Central memory CD8-positive, alpha-beta T cell (primary cell): Measurements from ENCODE around the gene DHX38.

Experiments used
- ATAC-seq: fragments of 150-1000 bp; cut with Tn5 transposase; replicated peaks from 2 replicates; pipeline ENCODE4 v1.10.0; 2022; ENCODE audit warnings: mild to moderate bottlenecking, moderate FRiP score, moderate number of reproducible peaks; ENCODE audit not compliant: poor library complexity, severe bottlenecking; ENCODE audit errors: extremely low read depth
- DNase-seq, 2 donors: peaks; one replicate each; pipeline ENCODE4 v3.0.0; 2021; ENCODE audit warnings: low spot score in 2 of 2
- H3K27ac Mint-ChIP-seq: one replicate; pipeline ENCODE4 v1.8.0; 2022; ENCODE audit warnings: low read depth, mild to moderate bottlenecking, moderate library complexity, mixed read lengths
- H3K27me3 Mint-ChIP-seq: one replicate; pipeline ENCODE4 v1.8.0; 2022; ENCODE audit warnings: mixed read lengths
- H3K36me3 Mint-ChIP-seq: one replicate; pipeline ENCODE4 v1.8.0; 2022; ENCODE audit warnings: mild to moderate bottlenecking, moderate library complexity, mixed read lengths; ENCODE audit not compliant: insufficient read depth
- H3K4me1 Mint-ChIP-seq: one replicate; pipeline ENCODE4 v1.8.0; 2022; ENCODE audit warnings: mixed read lengths
- H3K4me3 Mint-ChIP-seq: one replicate; pipeline ENCODE4 v1.8.0; 2022; ENCODE audit warnings: mild to moderate bottlenecking, moderate library complexity, mixed read lengths
- H3K9me3 Mint-ChIP-seq: one replicate; pipeline ENCODE4 v1.8.0; 2022; ENCODE audit warnings: mixed read lengths

The DHX38 gene

DNA sequence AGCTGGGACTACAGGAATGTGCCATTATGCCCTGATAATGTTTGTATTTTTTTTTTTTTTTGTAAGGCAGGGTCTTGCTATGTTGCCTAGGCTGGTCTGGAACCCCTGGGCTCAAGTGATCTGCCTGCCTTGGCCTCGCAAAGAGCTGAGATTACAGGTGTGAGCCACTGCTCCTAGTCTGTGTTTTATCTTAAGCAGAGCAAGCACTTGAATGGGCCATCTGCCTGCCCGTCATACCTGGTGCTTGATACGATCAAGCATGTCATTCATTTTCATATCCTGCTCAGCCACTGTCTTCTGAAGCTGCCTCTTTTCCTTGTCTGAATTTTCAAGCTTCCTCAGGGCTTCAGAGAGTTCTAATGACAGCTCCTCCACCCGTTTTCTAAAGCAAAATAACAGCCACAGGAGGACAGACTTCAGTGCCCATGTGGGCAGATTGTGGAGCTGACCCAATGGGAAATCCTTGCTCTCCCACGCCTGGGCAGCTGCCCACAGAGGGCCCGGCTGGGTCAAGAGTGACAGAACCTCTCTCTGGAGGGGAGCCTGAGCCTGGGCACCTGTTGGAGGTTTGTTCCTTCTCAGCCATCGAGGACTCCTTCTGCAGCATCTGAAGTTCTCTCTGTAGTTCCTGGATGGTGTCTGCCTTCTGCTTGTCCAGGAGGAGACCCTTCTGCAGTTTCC lies 36.5 kb downstream of the DHX38 start:
- Mint-ChIP-seq H3K27ac (no peak overlapping the region), H3K4me1 (peaks cover 6% of the 10 kb centered on the region), H3K27me3 (peaks cover 13% of the 10 kb centered on the region), H3K36me3 (no peaks in the 10 kb centered on the region), H3K9me3 (no peaks in the 10 kb centered on the region), H3K4me3 (no peak overlapping the region)
- DNase-seq (no peak), ATAC-seq (no peak)

DNA sequence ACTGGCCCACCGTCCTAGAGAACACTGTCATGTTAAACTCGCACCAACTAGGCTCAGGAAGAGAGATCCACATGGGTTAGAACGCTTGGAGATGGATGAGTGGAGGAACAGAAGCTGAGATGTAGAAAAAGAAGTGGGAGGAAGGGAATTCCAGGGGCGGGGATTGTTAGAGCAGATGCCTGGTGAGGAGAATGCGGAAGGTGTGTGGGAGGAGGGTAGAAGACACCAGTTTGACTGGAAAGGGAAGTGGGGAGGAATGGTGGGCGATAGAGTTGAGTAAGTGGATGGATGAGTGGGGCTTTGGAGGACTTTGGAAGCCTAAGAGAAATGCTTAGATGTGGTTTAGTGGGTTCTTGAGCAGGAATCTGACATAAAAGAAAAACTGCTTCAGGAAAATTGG lies 37.4 kb downstream of the DHX38 start:
- no peaks in the 10 kb centered on the region for H3K9me3 Mint-ChIP-seq
- DNase-seq (no peak), ATAC-seq (no peak)
- no peak overlapping the region for H3K4me3 Mint-ChIP-seq
- peaks cover 13% of the 10 kb centered on the region for H3K27me3 Mint-ChIP-seq
- peak overlapping the region; percentile 7 for H3K27ac Mint-ChIP-seq
- no peaks in the 10 kb centered on the region for H3K4me1 Mint-ChIP-seq
- no peaks in the 10 kb centered on the region for H3K36me3 Mint-ChIP-seq

DNA sequence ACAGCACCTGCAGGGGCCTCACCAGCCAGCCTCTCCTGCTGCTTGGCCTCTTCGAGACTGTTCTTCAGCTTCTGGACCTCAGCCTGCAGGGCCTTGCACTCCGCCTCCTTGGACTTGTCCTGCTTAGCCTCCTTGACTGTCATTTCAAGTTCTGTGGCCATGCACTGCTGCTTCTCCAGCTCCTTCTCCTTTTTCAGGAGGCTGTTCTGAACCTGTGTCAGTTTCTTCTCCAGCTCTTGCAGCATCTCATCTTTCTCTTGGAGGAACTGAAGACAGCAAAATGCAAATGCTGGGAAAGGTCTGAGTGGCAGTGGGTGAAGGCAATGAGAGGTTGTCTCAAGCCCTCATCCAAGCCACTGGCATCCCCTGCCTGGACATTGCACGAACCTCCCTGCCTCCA lies 39.1 kb downstream of the DHX38 start:
- ATAC-seq = no peak
- no peak overlapping the region for H3K27ac Mint-ChIP-seq
- no peaks in the 10 kb centered on the region for H3K4me1 Mint-ChIP-seq
- no peaks in the 10 kb centered on the region for H3K36me3 Mint-ChIP-seq
- no peak for DNase-seq
- no peak overlapping the region for H3K4me3 Mint-ChIP-seq
- peaks cover 29% of the 10 kb centered on the region for H3K27me3 Mint-ChIP-seq
- no peaks in the 10 kb centered on the region for H3K9me3 Mint-ChIP-seq

DNA sequence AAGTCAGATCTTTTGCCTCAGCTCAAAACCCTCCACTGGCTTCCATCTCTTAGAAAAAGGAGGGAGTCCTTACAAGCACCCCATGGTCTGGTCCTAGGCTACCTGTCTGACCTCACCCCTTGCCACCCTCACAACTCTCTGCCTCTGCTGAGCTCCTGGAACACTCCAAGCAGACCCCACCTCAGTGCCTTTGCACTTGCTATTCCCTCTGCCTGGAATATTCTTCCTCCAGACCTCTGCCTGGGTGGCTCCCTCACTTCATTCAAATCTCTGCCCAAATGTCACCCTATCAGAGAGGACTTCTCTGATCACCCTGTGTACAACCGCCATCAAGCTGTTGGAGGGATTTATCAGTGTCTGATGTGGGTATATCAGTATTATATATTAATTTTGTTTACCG lies 40.9 kb downstream of the DHX38 start:
- H3K4me1 Mint-ChIP-seq = no peaks in the 10 kb centered on the region
- no peaks in the 10 kb centered on the region for H3K9me3 Mint-ChIP-seq
- H3K4me3 Mint-ChIP-seq = no peak overlapping the region
- no peaks in the 10 kb centered on the region for H3K36me3 Mint-ChIP-seq
- H3K27ac Mint-ChIP-seq = no peak overlapping the region
- peaks cover 19% of the 10 kb centered on the region for H3K27me3 Mint-ChIP-seq
- DNase-seq (no peak), ATAC-seq (no peak)

DNA sequence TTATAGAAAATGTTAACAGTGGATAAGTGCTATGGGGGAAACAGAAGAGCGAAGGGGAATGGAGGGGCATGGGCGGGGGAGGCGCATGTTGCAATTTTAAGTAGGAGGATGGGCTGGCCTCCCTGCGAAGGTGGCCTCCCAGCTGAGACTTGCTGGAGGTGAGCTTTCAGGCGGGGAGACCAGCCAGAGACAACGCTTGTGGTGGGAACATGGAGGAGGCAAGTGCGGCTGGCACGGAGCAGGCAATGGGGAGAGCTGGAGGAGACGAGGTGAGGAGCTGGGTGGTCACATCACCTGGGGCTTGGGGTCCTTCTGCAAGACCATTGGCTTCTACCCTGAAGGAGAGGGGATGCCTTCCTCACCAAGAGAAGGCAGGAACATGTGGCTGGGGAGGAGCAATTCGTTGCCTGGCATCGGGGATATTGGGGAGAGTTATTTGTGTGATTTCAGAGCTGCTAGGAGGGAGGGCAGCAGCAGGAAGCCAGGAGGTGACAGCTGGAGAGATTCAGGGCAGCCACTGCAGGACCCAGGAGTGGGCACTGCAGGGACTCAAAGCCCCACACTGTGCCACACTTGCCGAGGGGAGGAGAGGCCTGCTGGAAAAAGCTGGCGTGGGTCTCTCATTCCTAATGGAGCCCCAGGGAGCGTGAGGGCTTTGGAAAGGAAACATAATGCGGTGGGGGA lies 43.9 kb downstream of the DHX38 start:
- H3K9me3 Mint-ChIP-seq = no peaks in the 10 kb centered on the region
- no peaks in the 10 kb centered on the region for H3K4me1 Mint-ChIP-seq
- H3K27me3 Mint-ChIP-seq = peaks cover 29% of the 10 kb centered on the region
- H3K4me3 Mint-ChIP-seq = no peak overlapping the region
- no peak for ATAC-seq
- H3K27ac Mint-ChIP-seq = no peak overlapping the region
- H3K36me3 Mint-ChIP-seq = no peaks in the 10 kb centered on the region
- DNase-seq = no peak

DNA sequence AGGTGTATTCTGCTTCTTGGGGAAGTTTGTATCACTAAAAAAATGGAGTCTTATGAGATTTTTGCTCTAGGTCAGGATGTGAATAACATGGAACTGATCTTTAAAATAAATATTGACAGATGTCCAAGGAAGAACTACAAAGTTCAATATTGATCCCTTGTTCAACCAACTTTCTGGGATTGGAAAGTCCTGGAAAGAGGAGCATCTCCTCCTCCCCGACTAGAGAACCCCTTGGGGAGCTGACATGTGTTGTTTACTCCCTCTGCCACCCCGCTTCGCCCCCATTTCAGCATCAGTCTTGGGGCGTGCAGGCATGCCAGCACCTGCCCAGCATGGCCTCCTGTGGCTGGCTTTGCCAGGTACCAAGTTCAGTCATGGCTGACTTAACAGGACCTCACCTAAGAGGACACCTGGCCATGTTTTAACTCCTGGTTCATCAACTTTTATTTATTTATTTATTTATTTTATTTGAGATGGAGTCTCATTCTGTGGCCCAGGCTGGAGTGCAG lies 44.5 kb downstream of the DHX38 start:
- Mint-ChIP-seq H3K4me3 (no peak overlapping the region), H3K9me3 (no peaks in the 10 kb centered on the region), H3K27me3 (peaks cover 34% of the 10 kb centered on the region), H3K4me1 (no peaks in the 10 kb centered on the region), H3K27ac (no peak overlapping the region), H3K36me3 (no peaks in the 10 kb centered on the region)
- DNase-seq = no peak
- ATAC-seq = no peak

DNA sequence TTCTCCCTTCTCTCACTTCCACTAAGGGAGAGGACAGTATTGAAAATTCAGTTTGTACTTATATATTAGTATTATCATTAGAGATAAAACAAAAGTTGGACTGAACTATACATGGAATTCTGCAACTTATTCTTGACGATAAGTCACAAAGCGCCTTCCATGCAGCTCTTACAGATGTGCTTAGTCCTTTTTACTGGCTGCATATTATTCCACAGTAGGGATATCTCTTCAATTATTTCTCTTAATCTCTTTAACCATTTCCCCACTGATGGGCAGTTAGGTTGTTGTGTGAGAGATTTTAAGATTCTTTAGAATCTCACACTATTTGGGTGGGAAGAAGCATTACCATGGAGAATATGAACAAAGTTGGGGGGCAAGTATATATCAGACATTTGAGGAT lies 46.3 kb downstream of the DHX38 start:
- Mint-ChIP-seq H3K4me3 (no peak overlapping the region), H3K27ac (no peak overlapping the region)
- no peak for DNase-seq

DNA sequence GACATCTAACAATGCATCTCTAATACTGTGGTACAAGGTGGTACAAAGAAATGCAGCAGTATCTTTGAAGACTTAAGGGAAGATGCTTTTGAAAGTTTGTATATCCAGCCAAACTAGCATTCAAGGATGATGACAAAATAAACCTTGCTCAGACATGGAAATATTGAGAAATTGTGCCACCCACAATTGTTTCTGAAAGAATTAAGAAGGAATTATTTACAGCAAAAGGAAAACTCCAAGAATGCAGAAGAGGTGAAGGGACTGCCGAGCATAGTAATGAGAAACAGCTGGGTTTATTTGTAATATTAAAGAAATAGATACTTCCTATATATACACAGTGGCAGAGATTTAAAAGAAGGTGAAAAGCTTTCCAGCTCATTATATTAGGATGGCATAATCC lies 48.8 kb downstream of the DHX38 start:
- no peaks in the 10 kb centered on the region for H3K9me3 Mint-ChIP-seq
- no peaks in the 10 kb centered on the region for H3K36me3 Mint-ChIP-seq
- H3K27ac Mint-ChIP-seq = no peak overlapping the region
- no peak overlapping the region for H3K4me3 Mint-ChIP-seq
- no peaks in the 10 kb centered on the region for H3K4me1 Mint-ChIP-seq
- ATAC-seq (no peak), DNase-seq (no peak)
- H3K27me3 Mint-ChIP-seq = peaks cover 27% of the 10 kb centered on the region

More for the DNA sequence above, 46.3 kb downstream of the DHX38 start:
- no peaks in the 10 kb centered on the region for H3K36me3 Mint-ChIP-seq
- no peaks in the 10 kb centered on the region for H3K4me1 Mint-ChIP-seq
- H3K9me3 Mint-ChIP-seq = no peaks in the 10 kb centered on the region
- no peak for ATAC-seq
- H3K27me3 Mint-ChIP-seq = peaks cover 40% of the 10 kb centered on the region

DNA sequence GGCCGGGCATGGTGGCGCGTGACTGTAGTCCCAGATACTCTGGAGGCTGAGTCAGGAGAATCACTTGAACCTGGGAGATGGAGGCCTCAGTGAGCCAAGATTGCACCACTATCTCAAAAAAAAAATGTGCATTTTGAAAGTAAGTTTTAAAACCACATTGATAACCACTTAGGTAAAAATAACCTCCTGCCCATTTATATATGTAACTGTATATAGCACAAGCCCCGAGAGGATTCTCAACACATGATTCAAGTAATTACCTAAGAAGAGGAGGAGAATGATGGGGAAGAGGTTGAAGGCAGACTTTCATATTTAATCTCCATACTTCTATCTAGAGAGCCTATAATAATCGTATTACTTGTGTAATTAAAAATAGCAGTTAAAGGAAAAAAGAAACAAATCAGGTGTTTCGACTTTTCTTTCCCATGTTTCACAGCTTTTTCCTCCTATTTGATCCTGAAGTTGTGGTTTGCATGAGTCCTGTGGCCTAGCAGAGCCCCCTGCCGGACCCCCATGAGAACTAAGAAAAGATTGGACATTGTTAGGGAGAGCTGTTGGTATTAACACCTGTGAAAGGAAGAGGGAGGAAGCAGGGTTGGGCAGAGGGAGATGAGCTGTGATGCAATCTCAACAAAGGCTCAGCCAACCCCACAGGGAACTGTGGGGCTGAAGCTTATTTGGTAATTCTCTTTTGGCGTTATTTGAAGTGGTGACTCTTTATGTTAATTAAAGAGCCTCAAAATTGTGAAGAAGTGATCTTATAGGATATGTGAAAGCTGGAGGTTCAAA lies 56.2 kb downstream of the DHX38 start:
- Mint-ChIP-seq H3K9me3 (no peaks in the 10 kb centered on the region), H3K27me3 (no peaks in the 10 kb centered on the region), H3K27ac (no peak overlapping the region), H3K4me1 (no peaks in the 10 kb centered on the region), H3K4me3 (no peak overlapping the region), H3K36me3 (no peaks in the 10 kb centered on the region)
- ATAC-seq = no peak
- DNase-seq = no peak

DNA sequence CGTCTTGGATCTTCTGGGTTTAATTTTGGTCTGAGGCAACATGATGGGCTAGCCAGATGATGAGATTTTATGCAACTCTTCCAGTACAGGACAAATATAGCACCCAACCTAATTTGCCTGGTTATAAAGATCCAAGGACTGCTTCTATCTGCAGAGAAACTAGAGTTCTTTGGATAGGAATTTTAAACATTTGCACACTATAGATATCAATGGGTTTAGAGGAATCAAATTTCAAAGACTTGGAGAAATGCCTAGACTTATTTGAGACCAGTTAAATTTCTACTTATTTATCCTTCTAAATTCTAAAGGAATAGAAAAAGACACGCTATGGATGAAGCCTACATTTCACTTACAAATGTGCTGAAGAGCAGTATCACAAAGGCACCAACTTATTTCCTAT lies 65.7 kb downstream of the DHX38 start:
- Mint-ChIP-seq H3K4me3 (no peak overlapping the region), H3K9me3 (no peaks in the 10 kb centered on the region), H3K4me1 (no peaks in the 10 kb centered on the region), H3K36me3 (no peaks in the 10 kb centered on the region), H3K27me3 (peaks cover 39% of the 10 kb centered on the region), H3K27ac (no peak overlapping the region)
- DNase-seq (no peak), ATAC-seq (no peak)

DNA sequence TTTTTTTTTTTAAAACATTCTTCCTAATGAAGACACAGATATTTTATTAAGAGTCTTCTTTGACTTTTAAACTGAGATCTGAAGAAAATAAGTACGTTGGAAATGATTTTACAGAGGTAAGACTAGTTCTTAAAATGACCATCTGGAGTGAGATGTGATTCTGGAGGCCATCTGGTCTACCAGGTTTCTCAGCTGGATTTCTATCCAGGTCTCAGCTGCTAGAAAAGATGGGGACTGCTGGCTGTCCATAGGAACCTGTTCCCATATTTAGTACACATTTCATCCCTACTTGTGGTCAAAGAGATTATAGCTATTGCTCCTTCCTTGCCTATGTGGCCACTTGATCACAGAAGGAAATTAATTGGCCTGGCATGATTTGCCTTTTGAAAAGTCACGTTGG lies 66.2 kb downstream of the DHX38 start:
- H3K36me3 Mint-ChIP-seq = no peaks in the 10 kb centered on the region

DNA sequence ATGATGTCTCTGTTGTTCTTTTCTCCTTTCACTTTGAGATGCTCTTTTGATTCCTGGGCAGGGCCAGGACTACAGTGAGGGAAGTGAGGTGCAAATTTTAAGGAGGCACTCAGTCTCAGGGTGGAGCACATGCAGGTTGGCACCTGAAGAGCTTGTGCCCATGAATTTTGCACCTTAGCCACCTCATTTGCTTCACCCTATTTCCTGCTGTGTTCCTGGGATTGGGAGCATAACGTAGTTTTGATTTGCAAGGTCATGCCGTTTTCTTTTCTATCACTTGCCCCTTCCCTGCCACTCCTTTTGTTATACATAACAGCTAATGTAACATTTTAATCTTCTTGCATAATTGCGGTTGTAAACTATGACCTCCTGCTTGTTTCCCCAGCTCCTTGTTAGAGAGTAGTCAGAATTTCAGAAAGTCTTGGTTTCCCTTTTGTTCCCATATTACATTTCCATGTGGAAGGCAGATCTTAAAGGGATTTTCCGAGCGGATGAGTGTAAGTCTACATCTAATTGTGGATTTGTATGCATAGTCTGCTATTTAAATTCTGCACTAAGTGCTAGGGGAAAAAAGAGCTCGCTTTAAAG lies 68.6 kb downstream of the DHX38 start:
- DNase-seq = no peak
- Mint-ChIP-seq H3K36me3 (no peaks in the 10 kb centered on the region), H3K27me3 (peaks cover 60% of the 10 kb centered on the region), H3K4me1 (no peaks in the 10 kb centered on the region), H3K9me3 (no peaks in the 10 kb centered on the region), H3K27ac (no peak overlapping the region), H3K4me3 (no peak overlapping the region)
- ATAC-seq = no peak

More for the DNA sequence above, 66.2 kb downstream of the DHX38 start:
- no peaks in the 10 kb centered on the region for H3K9me3 Mint-ChIP-seq
- H3K27me3 Mint-ChIP-seq = peaks cover 43% of the 10 kb centered on the region
- no peak overlapping the region for H3K27ac Mint-ChIP-seq
- H3K4me3 Mint-ChIP-seq = no peak overlapping the region
- H3K4me1 Mint-ChIP-seq = no peaks in the 10 kb centered on the region
- ATAC-seq (no peak), DNase-seq (no peak)
